ENCODE measurements around the gene SLC13A1.

Gene SLC13A1

DNA sequence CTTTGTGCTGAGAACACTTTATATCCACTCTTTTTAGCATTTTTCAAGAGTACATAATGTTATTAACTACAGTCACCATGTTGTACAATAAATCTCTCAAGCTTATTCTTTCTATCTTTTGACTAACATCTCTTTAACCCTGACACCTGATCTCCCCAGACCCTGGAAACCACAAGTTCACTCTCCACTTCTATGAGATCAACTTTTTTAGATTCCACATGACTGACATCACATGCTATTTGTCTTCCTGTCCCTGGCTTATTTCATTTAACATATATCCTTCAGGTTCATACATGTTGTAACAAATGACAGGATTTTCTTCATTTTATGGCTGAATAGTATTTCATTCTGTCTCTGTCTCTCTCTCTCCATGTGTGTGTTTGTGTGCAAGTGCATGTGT lies 15.5 kb downstream of the SLC13A1 start:
- no peaks in the 10 kb centered on the region for H3K79me2 ChIP-seq (ENCODE audit: control insufficient read depth, low read length)
- H3K9me3 ChIP-seq (ENCODE audit: control insufficient read depth, insufficient read depth, low read length) = no peaks in the 10 kb centered on the region
- H3K27ac ChIP-seq (ENCODE audit: low read depth, low read length) = no peak overlapping the region
- TF ChIP-seq EZH2phosphoT487 (IDR thresholded peaks at IDR 0.05; ENCODE audit: borderline replicate concordance, low read length) (no peak), CTCF (IDR thresholded peaks at IDR 0.05; ENCODE audit: low read depth, low read length, poor library complexity, severe bottlenecking) (no peak)
- no peaks in the 10 kb centered on the region for H3K36me3 ChIP-seq (ENCODE audit: control insufficient read depth, low read length)
- H3K4me2 ChIP-seq (ENCODE audit: low read length) = no peak overlapping the region
- no peak overlapping the region for H3K4me3 ChIP-seq (ENCODE audit: low read length)
- H4K20me1 ChIP-seq (ENCODE audit: control insufficient read depth, insufficient read depth, low read depth, low read length) = no peaks in the 10 kb centered on the region
- H3K9me2 ChIP-seq (replicated peaks; ENCODE audit: control insufficient read depth, low read length) = no peaks in the 10 kb centered on the region
- H3F3A ChIP-seq (ENCODE audit: control insufficient read depth, insufficient read depth) = no peaks in the 10 kb centered on the region
- H3K27me3 ChIP-seq (ENCODE audit: control insufficient read depth, low read length) = no peaks in the 10 kb centered on the region
- H3K4me1 ChIP-seq (ENCODE audit: control insufficient read depth, low read length) = no peaks in the 10 kb centered on the region

- H3K4me3 ChIP-seq (ENCODE audit: low read length) = no peak overlapping the region
- H3K27ac ChIP-seq (ENCODE audit: low read depth, low read length) = no peak overlapping the region
- no peaks in the 10 kb centered on the region for H3K79me2 ChIP-seq (ENCODE audit: control insufficient read depth, low read length)
- H3K27me3 ChIP-seq (ENCODE audit: control insufficient read depth, low read length) = no peaks in the 10 kb centered on the region
- H3K9me3 ChIP-seq (ENCODE audit: control insufficient read depth, insufficient read depth, low read length) = no peaks in the 10 kb centered on the region
- TF ChIP-seq EZH2phosphoT487 (IDR thresholded peaks at IDR 0.05; ENCODE audit: borderline replicate concordance, low read length) = no peak
- TF ChIP-seq CTCF (IDR thresholded peaks at IDR 0.05; ENCODE audit: low read depth, low read length, poor library complexity, severe bottlenecking) = no peak
- H3K4me1 ChIP-seq (ENCODE audit: control insufficient read depth, low read length) = no peaks in the 10 kb centered on the region
- no peak overlapping the region for H3K4me2 ChIP-seq (ENCODE audit: low read length)
- no peaks in the 10 kb centered on the region for H3F3A ChIP-seq (ENCODE audit: control insufficient read depth, insufficient read depth)
- H3K9me2 ChIP-seq (replicated peaks; ENCODE audit: control insufficient read depth, low read length) = no peaks in the 10 kb centered on the region
- H3K36me3 ChIP-seq (ENCODE audit: control insufficient read depth, low read length) = no peaks in the 10 kb centered on the region
- no peaks in the 10 kb centered on the region for H4K20me1 ChIP-seq (ENCODE audit: control insufficient read depth, insufficient read depth, low read depth, low read length)
These were observed 16.3 kb downstream of the SLC13A1 start for GRCh38 chr7:123183431-123183830.

- Histone ChIP-seq H3K27me3 (ENCODE audit: control insufficient read depth, low read length) (no peaks in the 10 kb centered on the region), H3F3A (ENCODE audit: control insufficient read depth, insufficient read depth) (no peaks in the 10 kb centered on the region), H3K4me3 (ENCODE audit: low read length) (no peak overlapping the region), H4K20me1 (ENCODE audit: control insufficient read depth, insufficient read depth, low read depth, low read length) (no peaks in the 10 kb centered on the region), H3K27ac (ENCODE audit: low read depth, low read length) (no peak overlapping the region), H3K9me2 (replicated peaks; ENCODE audit: control insufficient read depth, low read length) (no peaks in the 10 kb centered on the region; the same call in 1 of the 2 replicates), H3K9me3 (ENCODE audit: control insufficient read depth, insufficient read depth, low read length) (no peaks in the 10 kb centered on the region), H3K36me3 (ENCODE audit: control insufficient read depth, low read length) (no peaks in the 10 kb centered on the region), H3K4me1 (ENCODE audit: control insufficient read depth, low read length) (no peaks in the 10 kb centered on the region), H3K4me2 (ENCODE audit: low read length) (no peak overlapping the region), H3K79me2 (ENCODE audit: control insufficient read depth, low read length) (no peaks in the 10 kb centered on the region)
- no peak for TF ChIP-seq CTCF (IDR thresholded peaks at IDR 0.05; ENCODE audit: low read depth, low read length, poor library complexity, severe bottlenecking)
- no peak for TF ChIP-seq EZH2phosphoT487 (IDR thresholded peaks at IDR 0.05; ENCODE audit: borderline replicate concordance, low read length)
These were observed 22.3 kb downstream of the SLC13A1 start for GRCh38 chr7:123177442-123177841.

Measured in DOHH2 (cell line).